Measurements from ENCODE around the gene ZNF445.
"Not testable (repeated sequence)": the region's sequence is repeated elsewhere in the genome, so short reads cannot be mapped to it uniquely, and the experiment has no call there.

Gene ZNF445

DNA sequence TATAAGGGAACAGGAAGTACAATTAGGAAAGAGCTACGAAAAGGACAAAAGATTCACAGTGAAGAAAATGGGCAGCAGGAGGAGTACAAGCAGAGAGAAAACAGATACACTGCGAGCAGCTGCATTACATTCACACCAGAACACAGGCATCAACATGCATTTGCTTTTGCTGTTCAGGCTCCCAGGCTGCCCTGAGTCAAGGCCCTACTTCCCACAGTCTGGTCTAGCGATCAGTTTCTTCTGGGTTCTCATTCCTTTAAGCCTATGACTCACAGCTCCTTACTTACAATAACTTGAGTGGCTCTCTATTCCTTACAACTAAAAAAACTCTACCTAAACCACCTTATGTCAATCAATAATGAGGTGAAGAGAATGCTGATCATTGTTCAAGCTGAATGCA is 24.5 kb upstream of the ZNF445 start:
- H3K4me3 ChIP-seq (ENCODE audit: low read depth, low read length), result no peak overlapping the region
- no peak for DNase-seq (ENCODE audit: low read depth)

DNA sequence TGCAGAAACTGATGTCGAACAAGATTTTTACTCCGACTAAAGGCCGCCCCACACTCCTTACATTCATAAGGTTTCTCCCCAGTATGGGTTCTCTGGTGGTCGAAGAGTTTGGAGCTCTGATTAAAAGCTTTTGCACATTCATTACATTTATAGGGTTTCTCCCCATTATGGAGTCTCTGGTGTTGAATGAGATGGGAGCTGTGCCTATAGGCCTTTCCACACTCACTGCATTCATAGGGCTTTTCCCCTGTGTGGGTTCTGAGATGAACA is 22.4 kb upstream of the ZNF445 start:
- DNase-seq (ENCODE audit: low read depth); H3K4me3 ChIP-seq (ENCODE audit: low read depth, low read length): not testable (repeated sequence)

More for the DNA sequence above, 24.5 kb upstream of the ZNF445 start:
- TF ChIP-seq, protein P1, sequence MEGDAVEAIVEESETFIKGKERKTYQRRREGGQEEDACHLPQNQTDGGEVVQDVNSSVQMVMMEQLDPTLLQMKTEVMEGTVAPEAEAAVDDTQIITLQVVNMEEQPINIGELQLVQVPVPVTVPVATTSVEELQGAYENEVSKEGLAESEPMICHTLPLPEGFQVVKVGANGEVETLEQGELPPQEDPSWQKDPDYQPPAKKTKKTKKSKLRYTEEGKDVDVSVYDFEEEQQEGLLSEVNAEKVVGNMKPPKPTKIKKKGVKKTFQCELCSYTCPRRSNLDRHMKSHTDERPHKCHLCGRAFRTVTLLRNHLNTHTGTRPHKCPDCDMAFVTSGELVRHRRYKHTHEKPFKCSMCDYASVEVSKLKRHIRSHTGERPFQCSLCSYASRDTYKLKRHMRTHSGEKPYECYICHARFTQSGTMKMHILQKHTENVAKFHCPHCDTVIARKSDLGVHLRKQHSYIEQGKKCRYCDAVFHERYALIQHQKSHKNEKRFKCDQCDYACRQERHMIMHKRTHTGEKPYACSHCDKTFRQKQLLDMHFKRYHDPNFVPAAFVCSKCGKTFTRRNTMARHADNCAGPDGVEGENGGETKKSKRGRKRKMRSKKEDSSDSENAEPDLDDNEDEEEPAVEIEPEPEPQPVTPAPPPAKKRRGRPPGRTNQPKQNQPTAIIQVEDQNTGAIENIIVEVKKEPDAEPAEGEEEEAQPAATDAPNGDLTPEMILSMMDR (IDR thresholded peaks at IDR 0.05; ENCODE audit: insufficient read depth, low read depth, low read length, missing control alignments), result no peak

DNA sequence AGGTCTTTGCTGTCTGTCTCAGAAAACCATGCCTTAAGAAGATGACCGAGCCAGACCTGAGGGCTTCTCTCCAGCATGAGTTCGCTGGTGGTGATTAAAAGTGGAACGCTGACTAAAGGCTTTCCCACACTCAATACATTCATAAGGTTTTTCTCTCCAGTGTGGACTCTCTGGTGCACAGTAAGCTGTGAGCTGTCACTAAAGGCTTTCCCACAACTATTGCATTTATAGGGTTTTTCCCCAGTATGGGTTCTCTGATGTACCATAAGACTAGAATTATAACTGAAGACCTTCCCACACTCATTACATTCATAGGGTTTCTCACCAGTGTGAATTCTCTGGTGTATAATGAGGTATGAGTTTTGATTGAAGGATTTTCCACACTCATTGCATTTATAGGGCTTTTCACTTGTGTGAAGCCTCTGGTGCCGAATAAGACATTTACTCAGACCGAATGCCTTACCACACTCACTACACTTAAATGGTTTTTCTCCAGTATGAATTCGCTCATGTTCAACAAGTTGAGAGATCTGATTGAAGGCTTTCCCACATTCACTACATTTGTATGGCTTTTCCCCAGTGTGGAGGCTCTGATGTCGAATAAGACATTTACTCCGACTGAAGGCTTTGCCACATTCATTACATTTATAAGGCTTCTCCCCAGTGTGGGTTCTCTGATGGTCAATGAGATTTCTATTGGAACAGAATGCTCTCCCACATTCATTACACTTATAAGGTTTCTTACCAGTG is 21.9 kb upstream of the ZNF445 start:
- no peak overlapping the region for H3K4me3 ChIP-seq (ENCODE audit: low read depth, low read length)
- no peak for DNase-seq (ENCODE audit: low read depth)
- TF ChIP-seq, protein P1 (IDR thresholded peaks at IDR 0.05; ENCODE audit: insufficient read depth, low read depth, low read length, missing control alignments), result no peak

DNA sequence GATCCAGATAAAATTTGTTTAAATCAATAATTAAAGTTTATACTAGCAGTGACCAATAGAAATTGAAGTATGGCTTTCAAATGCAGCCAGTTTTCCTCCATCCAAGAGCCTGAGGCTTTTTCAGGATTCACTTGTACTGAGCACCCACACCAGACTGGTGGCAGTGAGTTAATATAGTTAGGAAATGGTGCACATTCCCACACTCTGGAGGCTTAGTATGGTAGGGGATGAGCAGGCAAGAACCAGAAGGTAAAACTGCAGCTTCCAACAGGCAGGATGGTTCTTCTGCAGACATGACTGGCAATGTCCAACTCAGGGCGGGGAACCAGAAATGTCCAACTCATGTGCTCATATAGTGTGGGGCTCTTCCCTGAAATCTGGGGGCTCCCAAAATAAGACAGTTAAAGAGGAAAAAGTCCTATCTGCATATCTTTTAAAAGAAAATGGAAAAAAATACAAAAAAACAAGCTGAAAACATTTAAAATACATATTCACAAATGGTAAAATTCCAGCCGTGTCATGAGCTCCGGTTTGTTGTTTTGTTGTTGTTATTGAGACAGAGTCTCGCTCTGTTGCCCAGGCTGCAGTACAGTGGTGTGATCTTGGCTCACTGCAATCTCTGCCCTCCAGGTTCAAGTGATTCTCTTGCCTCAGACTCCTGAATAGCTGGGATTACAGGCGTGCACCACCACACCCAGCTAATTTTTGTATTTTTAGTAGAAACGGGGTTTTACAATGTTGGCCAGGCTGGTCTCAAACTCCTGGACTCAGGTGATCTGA is 18.4 kb upstream of the ZNF445 start:
- no peak for DNase-seq (ENCODE audit: low read depth)
- TF ChIP-seq, protein P1 (IDR thresholded peaks at IDR 0.05; ENCODE audit: insufficient read depth, low read depth, low read length, missing control alignments), result no peak
- no peak overlapping the region for H3K4me3 ChIP-seq (ENCODE audit: low read depth, low read length)

DNA sequence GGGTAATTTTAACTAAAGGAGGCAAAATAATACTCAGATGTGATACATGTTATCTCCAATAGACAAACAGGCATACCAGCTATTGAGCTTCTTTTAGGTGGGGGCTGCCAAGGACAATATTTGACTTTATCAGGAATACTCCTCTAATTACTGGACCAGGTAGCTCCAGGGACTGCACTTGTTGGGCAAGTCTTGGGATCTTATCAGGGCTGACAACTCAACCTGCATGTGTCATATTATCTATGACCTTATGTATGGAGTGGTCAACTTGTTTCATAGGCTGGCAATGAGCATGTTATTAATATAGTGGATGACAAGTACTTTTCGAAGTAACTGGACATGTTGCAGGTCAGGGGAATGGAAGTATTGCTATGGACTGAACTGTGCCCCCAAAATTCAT is 15.0 kb upstream of the ZNF445 start:
- TF ChIP-seq, protein P1 (IDR thresholded peaks at IDR 0.05; ENCODE audit: insufficient read depth, low read depth, low read length, missing control alignments), result no peak
- DNase-seq (ENCODE audit: low read depth), result no peak
- no peak overlapping the region for H3K4me3 ChIP-seq (ENCODE audit: low read depth, low read length)

DNA sequence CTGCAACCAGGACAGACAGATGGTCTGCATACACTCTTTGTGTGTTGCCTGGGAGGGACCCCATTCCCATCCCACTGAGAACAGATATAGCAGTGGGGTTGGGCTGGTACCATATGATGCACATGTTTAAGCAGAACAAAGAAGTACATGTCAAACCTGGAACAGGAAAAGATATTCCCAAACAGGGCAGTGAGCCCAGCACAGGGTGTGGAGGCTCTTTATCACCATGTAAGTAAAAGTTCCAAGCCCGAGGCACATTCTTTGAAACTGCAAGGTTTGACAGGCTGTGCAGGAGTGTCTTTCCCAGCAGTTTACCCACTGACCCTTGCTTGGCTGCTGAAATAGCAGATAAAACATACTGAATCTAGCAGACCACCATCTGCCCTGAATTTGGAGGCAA is 5.3 kb upstream of the ZNF445 start:
- DNase-seq (ENCODE audit: low read depth), result no peak

DNA sequence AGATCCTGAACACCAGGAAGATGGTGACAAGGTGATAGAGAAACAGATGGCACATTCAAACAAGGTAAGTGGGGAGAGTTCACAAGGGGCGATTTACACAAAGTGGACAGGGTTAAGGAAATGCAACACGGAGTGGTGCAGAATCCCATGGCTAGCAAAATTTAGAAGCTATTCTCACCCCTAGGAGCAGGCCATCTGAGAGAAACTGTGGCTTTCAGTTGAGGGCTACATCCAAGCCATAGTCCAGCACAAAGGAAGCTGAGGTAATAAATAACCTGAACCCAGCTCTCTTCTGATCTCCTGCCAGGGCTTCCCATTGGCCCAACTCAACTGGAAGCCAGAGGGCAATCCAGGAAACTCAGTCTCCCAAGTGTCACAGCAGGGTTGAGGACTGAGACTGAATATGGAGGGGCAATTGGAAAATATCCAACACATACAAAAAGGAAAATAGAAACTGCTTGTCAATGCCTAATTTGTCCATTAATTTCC is 1.2 kb upstream of the ZNF445 start:
- no peak for DNase-seq (ENCODE audit: low read depth)
- TF ChIP-seq, protein P1 (IDR thresholded peaks at IDR 0.05; ENCODE audit: insufficient read depth, low read depth, low read length, missing control alignments), result no peak
- H3K4me3 ChIP-seq (ENCODE audit: low read depth, low read length), result no peak overlapping the region

More for the DNA sequence above, 5.3 kb upstream of the ZNF445 start:
- TF ChIP-seq, protein P1 (IDR thresholded peaks at IDR 0.05; ENCODE audit: insufficient read depth, low read depth, low read length, missing control alignments), result no peak
- H3K4me3 ChIP-seq (ENCODE audit: low read depth, low read length), result no peak overlapping the region

Measured in GM12865 (cell line).